ENCODE measurements around the gene GTPBP4. TPM values are rescaled to one million over a fixed set of nuclear protein-coding genes. Genes with fewer than 3 reads are reported as not detected.

GTPBP4 gene
- total RNA-seq, 1 donor from 2014 or later: 53.4 TPM

DNA sequence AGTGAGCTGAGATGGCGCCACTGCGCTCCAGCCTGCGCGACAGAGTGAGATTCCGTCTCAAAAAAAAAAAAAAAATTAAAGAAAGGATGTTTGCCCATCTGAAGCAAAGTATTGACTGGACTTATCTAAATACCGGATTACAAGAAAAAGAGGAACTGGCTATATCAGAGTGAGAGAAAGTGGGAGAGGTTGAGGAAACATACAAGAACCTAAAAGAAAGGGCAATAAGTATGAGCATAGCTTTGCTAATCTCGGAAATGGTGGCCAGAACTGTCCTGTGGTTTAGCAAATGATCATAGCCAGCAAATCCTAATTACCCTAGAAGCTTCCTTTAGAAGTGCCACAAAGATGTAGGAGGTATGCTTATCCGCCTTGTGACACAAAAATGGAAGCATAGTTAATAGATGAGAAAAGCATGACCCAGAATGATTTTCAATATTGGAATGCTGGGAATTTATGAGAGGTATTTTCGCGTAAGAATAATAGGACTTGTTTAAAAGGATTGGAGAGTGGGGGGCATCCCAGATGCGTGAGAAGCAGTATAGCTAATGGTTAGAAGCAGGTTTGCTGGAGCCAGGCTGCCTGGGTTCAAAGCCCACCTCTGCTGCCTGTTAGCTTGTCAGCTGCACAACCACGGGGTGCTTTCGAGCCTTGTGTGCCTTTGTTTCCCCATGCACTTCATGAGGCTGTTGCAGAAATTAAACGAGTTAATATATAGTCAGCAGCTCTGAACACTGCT lies 1.2 kb upstream of the GTPBP4 start:
- Histone ChIP-seq H3K9me3 (ENCODE audit: low read depth) (no peaks in the 10 kb centered on the region), H3K27me3 (no peaks in the 10 kb centered on the region), H4K20me1 (ENCODE audit: low read depth) (peaks cover 28% of the 10 kb centered on the region), H2AFZ (replicated peaks) (peak overlapping the region; percentile 49), H3K36me3 (no peaks in the 10 kb centered on the region), H3K9ac (peak overlapping the region; percentile 77), H3K4me1 (peaks cover 16% of the 10 kb centered on the region), H3K79me2 (ENCODE audit: low read depth) (peaks cover 46% of the 10 kb centered on the region), H3K27ac (no peak overlapping the region), H3F3A (ENCODE audit: low read depth) (no peaks in the 10 kb centered on the region), H3K4me3 (peak overlapping the region; percentile 70), H3K4me2 (peak overlapping the region; percentile 89)
- H3K27ac Mint-ChIP-seq: no peak overlapping the region
- H3K4me3 Mint-ChIP-seq: peak overlapping the region; percentile 96
- TF ChIP-seq, protein P1, sequence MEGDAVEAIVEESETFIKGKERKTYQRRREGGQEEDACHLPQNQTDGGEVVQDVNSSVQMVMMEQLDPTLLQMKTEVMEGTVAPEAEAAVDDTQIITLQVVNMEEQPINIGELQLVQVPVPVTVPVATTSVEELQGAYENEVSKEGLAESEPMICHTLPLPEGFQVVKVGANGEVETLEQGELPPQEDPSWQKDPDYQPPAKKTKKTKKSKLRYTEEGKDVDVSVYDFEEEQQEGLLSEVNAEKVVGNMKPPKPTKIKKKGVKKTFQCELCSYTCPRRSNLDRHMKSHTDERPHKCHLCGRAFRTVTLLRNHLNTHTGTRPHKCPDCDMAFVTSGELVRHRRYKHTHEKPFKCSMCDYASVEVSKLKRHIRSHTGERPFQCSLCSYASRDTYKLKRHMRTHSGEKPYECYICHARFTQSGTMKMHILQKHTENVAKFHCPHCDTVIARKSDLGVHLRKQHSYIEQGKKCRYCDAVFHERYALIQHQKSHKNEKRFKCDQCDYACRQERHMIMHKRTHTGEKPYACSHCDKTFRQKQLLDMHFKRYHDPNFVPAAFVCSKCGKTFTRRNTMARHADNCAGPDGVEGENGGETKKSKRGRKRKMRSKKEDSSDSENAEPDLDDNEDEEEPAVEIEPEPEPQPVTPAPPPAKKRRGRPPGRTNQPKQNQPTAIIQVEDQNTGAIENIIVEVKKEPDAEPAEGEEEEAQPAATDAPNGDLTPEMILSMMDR (IDR thresholded peaks at IDR 0.05): no peak
- TF ChIP-seq EZH2 (IDR thresholded peaks at IDR 0.05) (no peak), EZH2phosphoT487 (IDR thresholded peaks at IDR 0.05) (no peak)
- DNase-seq (ENCODE audit: low spot score): no peak
- H3K36me3 Mint-ChIP-seq: peaks cover 3% of the 10 kb centered on the region
- peaks cover 23% of the 10 kb centered on the region for H3K4me1 Mint-ChIP-seq
- no peaks in the 10 kb centered on the region for H3K27me3 Mint-ChIP-seq (ENCODE audit: insufficient read depth, low read depth)
- no peaks in the 10 kb centered on the region for H3K9me3 Mint-ChIP-seq

DNA sequence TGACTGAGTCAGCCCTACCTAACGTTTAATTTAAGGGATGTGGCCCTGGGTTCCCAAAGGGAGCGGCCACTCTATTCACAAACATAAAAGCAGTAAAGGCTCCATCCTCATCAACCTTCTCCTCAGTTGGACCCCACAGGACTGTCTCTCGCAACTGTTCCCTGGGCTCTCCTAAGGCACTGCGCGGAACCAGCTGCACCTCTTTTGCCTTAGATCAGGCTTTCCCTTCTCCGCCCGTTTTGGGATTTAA lies 689 bp upstream of the GTPBP4 start:
- H3K27me3 Mint-ChIP-seq (ENCODE audit: insufficient read depth, low read depth): no peaks in the 10 kb centered on the region
- Histone ChIP-seq H4K20me1 (ENCODE audit: low read depth) (peaks cover 28% of the 10 kb centered on the region), H3F3A (ENCODE audit: low read depth) (no peaks in the 10 kb centered on the region), H3K4me1 (peaks cover 16% of the 10 kb centered on the region), H3K4me2 (peak overlapping the region; percentile 89), H3K9ac (peak overlapping the region; percentile 77), H3K4me3 (peak overlapping the region; percentile 70), H3K79me2 (ENCODE audit: low read depth) (peaks cover 51% of the 10 kb centered on the region), H3K9me3 (ENCODE audit: low read depth) (no peaks in the 10 kb centered on the region), H3K36me3 (no peaks in the 10 kb centered on the region), H3K27ac (no peak overlapping the region), H2AFZ (replicated peaks) (peak overlapping the region; percentile 49), H3K27me3 (no peaks in the 10 kb centered on the region)
- H3K9me3 Mint-ChIP-seq: no peaks in the 10 kb centered on the region
- H3K4me1 Mint-ChIP-seq: peaks cover 23% of the 10 kb centered on the region
- TF ChIP-seq, protein P1 (IDR thresholded peaks at IDR 0.05): no peak
- H3K4me3 Mint-ChIP-seq: peak overlapping the region; percentile 96
- no peak overlapping the region for H3K27ac Mint-ChIP-seq
- no peak for DNase-seq (ENCODE audit: low spot score)
- H3K36me3 Mint-ChIP-seq: peaks cover 5% of the 10 kb centered on the region

DNA sequence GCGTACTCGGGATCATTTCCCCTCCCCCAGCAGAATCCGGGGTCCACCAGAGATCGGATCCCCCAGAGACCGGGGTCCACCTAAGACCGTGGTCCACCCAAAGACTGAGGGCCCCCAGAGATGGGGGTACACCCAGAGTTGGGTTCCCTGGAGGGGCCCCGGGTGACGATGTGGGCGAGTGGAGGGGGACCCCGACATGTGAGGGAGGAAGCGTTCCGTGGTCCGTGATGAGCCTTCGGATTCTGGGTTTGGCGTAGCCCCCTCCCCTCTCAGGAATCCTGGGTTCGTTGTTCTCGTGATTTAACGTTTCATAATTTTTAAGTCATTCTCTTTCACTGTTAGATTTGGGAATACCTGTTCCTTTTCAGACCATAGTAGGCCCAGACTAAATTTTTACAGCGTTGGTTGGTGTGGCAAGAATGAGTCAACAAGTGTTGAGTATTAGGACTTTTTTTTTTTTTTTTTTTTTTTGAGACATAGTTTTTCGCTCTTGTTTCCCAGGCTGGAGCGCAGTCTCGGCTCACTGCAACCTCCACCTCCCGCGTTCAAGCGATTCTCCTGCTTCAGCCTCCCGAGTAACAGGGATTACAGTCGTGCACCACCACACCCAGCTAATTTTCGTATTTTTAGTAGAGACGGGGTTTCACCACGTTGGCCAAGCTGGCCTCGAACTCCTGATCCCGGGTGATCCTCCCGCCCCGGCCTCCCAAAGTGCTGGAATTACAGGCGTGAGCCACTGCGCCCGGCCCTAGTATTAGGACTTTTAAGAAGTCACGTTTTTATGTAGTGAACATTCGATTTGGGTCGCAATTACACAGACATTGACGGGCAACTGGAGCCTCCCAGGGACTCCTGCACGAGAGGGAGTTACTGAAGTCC lies 672 bp downstream of the GTPBP4 start:
- no peaks in the 10 kb centered on the region for H3K27me3 ChIP-seq
- no peaks in the 10 kb centered on the region for H3F3A ChIP-seq (ENCODE audit: low read depth)
- peak overlapping the region; percentile 27 for H3K27ac ChIP-seq
- no peak overlapping the region for H3K27ac Mint-ChIP-seq
- H3K27me3 Mint-ChIP-seq (ENCODE audit: insufficient read depth, low read depth): no peaks in the 10 kb centered on the region
- H3K36me3 ChIP-seq: no peaks in the 10 kb centered on the region
- H3K4me1 ChIP-seq: peaks cover 16% of the 10 kb centered on the region
- peak overlapping the region; percentile 89 for H3K4me2 ChIP-seq
- H3K79me2 ChIP-seq (ENCODE audit: low read depth): peaks cover 65% of the 10 kb centered on the region
- peaks cover 30% of the 10 kb centered on the region for H4K20me1 ChIP-seq (ENCODE audit: low read depth)
- TF ChIP-seq, protein P1 (IDR thresholded peaks at IDR 0.05): no peak
- TF ChIP-seq EZH2phosphoT487 (IDR thresholded peaks at IDR 0.05): no peak
- TF ChIP-seq EZH2 (IDR thresholded peaks at IDR 0.05): peak; percentile 15
- peak overlapping the region; percentile 96 for H3K4me3 Mint-ChIP-seq
- H3K4me1 Mint-ChIP-seq: peaks cover 23% of the 10 kb centered on the region
- H2AFZ ChIP-seq (replicated peaks): peak overlapping the region; percentile 49
- H3K4me3 ChIP-seq: peak overlapping the region; percentile 70
- H3K9ac ChIP-seq: peak overlapping the region; percentile 93
- H3K9me3 ChIP-seq (ENCODE audit: low read depth): no peaks in the 10 kb centered on the region
- DNase-seq (ENCODE audit: low spot score): no peak
- H3K9me3 Mint-ChIP-seq: no peaks in the 10 kb centered on the region
- peaks cover 6% of the 10 kb centered on the region for H3K36me3 Mint-ChIP-seq

Data from neural progenitor cell (in vitro differentiated cells).